ENCODE measurements around the gene IFT172.

The IFT172 gene

GRCh38 chr2:27451095-27451494, 38.4 kb downstream of the IFT172 start:
- Mint-ChIP-seq H3K9me3 (no peaks in the 10 kb centered on the region), H3K27ac (no peak overlapping the region), H3K36me3 (peaks cover 25 to 47% of the 10 kb centered on the region in 2 donors), H3K4me1 (no peaks in the 10 kb centered on the region), H3K4me3 (no peak overlapping the region), H3K27me3 (no peaks in the 10 kb centered on the region)
- ATAC-seq (replicated peaks): no peak
- DNase-seq: no peak

- H3K27ac Mint-ChIP-seq: no peak overlapping the region
- DNase-seq: no peak
- H3K4me1 Mint-ChIP-seq: peaks cover 0 to under 1% of the 10 kb centered on the region in 2 donors
- no peaks in the 10 kb centered on the region for H3K27me3 Mint-ChIP-seq
- no peaks in the 10 kb centered on the region for H3K9me3 Mint-ChIP-seq
- no peak for ATAC-seq (replicated peaks)
- H3K36me3 Mint-ChIP-seq: peaks cover 19 to 45% of the 10 kb centered on the region in 2 donors
- H3K4me3 Mint-ChIP-seq: no peak overlapping the region
Measured at GRCh38 chr2:27448381-27448780, 41.2 kb downstream of the IFT172 start.

- Mint-ChIP-seq H3K27me3 (no peaks in the 10 kb centered on the region), H3K36me3 (peaks cover 29 to 50% of the 10 kb centered on the region in 2 donors), H3K9me3 (no peaks in the 10 kb centered on the region), H3K4me1 (peaks cover 1 to 15% of the 10 kb centered on the region in 2 donors), H3K4me3 (no peak overlapping the region), H3K27ac (no peak overlapping the region)
- ATAC-seq (replicated peaks) (no peak), DNase-seq (no peak)
Measured at GRCh38 chr2:27446057-27446456, 43.5 kb downstream of the IFT172 start.

- peaks cover 1 to 15% of the 10 kb centered on the region in 2 donors for H3K4me1 Mint-ChIP-seq
Measured at GRCh38 chr2:27445615-27446014, 43.9 kb downstream of the IFT172 start.

GRCh38 chr2:27445155-27445554, 44.4 kb downstream of the IFT172 start:
- Mint-ChIP-seq H3K27me3 (no peaks in the 10 kb centered on the region), H3K4me1 (peaks cover 1 to 15% of the 10 kb centered on the region in 2 donors), H3K27ac (no peak overlapping the region), H3K9me3 (no peaks in the 10 kb centered on the region), H3K36me3 (peaks cover 34 to 57% of the 10 kb centered on the region in 2 donors), H3K4me3 (no peak overlapping the region)
- ATAC-seq (replicated peaks) (no peak), DNase-seq (no peak)

More at GRCh38 chr2:27445615-27446014, 43.9 kb downstream of the IFT172 start:
- H3K4me3 Mint-ChIP-seq: no peak overlapping the region
- peaks cover 32 to 53% of the 10 kb centered on the region in 2 donors for H3K36me3 Mint-ChIP-seq
- no peaks in the 10 kb centered on the region for H3K9me3 Mint-ChIP-seq
- no peak for DNase-seq
- H3K27me3 Mint-ChIP-seq: no peaks in the 10 kb centered on the region
- ATAC-seq (replicated peaks): no peak
- H3K27ac Mint-ChIP-seq: peak overlapping the region; percentile 63

GRCh38 chr2:27442920-27443282, 46.6 kb downstream of the IFT172 start:
- Mint-ChIP-seq H3K27ac (peak overlapping the region; percentile 60), H3K27me3 (no peaks in the 10 kb centered on the region)

GRCh38 chr2:27441958-27442919, 47.3 kb downstream of the IFT172 start, which contains the start of gene KRTCAP3:
KRTCAP3 (plus strand) TSS chr2:27442381; CDS start chr2:27442413, 32 bp downstream.
- Mint-ChIP-seq H3K27ac (peak within 1 kb of the TSS; percentile 60), H3K27me3 (no peaks in the 10 kb centered on the region), H3K4me1 (peaks cover 1 to 15% of the 10 kb centered on the region in 2 donors), H3K9me3 (no peaks in the 10 kb centered on the region), H3K36me3 (peaks cover 38 to 55% of the 10 kb centered on the region in 2 donors), H3K4me3 (peak within 1 kb of the TSS; percentile 26 to 54)
- DNase-seq (no peak), ATAC-seq (replicated peaks) (peak in 1 of 2 donors; percentile 70)

More at GRCh38 chr2:27442920-27443282, 46.6 kb downstream of the IFT172 start:
- peaks cover 40 to 57% of the 10 kb centered on the region in 2 donors for H3K36me3 Mint-ChIP-seq
- ATAC-seq (replicated peaks) (peak in 1 of 2 donors; percentile 31), DNase-seq (no peak)
- no peaks in the 10 kb centered on the region for H3K9me3 Mint-ChIP-seq
- no peak overlapping the region for H3K4me3 Mint-ChIP-seq
- peaks cover 1 to 15% of the 10 kb centered on the region in 2 donors for H3K4me1 Mint-ChIP-seq

- DNase-seq: no peak
- peaks cover 1 to 15% of the 10 kb centered on the region in 2 donors for H3K4me1 Mint-ChIP-seq
- H3K9me3 Mint-ChIP-seq: no peaks in the 10 kb centered on the region
- H3K4me3 Mint-ChIP-seq: no peak overlapping the region
- H3K27ac Mint-ChIP-seq: no peak overlapping the region
- no peak for ATAC-seq (replicated peaks)
- H3K27me3 Mint-ChIP-seq: no peaks in the 10 kb centered on the region
- H3K36me3 Mint-ChIP-seq: peaks cover 42 to 63% of the 10 kb centered on the region in 2 donors
Measured at GRCh38 chr2:27441226-27441926, 48.2 kb downstream of the IFT172 start.

GRCh38 chr2:27435628-27436027, 53.9 kb downstream of the IFT172 start:
- peaks cover 5 to 12% of the 10 kb centered on the region in 2 donors for H3K4me1 Mint-ChIP-seq
- no peak overlapping the region for H3K4me3 Mint-ChIP-seq
- DNase-seq (no peak), ATAC-seq (replicated peaks) (no peak)
- H3K27me3 Mint-ChIP-seq: no peaks in the 10 kb centered on the region
- no peak overlapping the region for H3K27ac Mint-ChIP-seq
- H3K36me3 Mint-ChIP-seq: peaks cover 45 to 60% of the 10 kb centered on the region in 2 donors
- no peaks in the 10 kb centered on the region for H3K9me3 Mint-ChIP-seq

GRCh38 chr2:27431395-27431794, 58.1 kb downstream of the IFT172 start:
- DNase-seq (no peak), ATAC-seq (replicated peaks) (no peak)
- Mint-ChIP-seq H3K9me3 (no peaks in the 10 kb centered on the region), H3K27ac (no peak overlapping the region), H3K4me1 (peaks cover 15 to 41% of the 10 kb centered on the region in 2 donors), H3K27me3 (no peaks in the 10 kb centered on the region), H3K4me3 (peak overlapping the region in 1 of 2 donors; percentile 4), H3K36me3 (peaks cover 26 to 31% of the 10 kb centered on the region in 2 donors)

GRCh38 chr2:27428978-27429541, 60.5 kb downstream of the IFT172 start:
- H3K27me3 Mint-ChIP-seq: no peaks in the 10 kb centered on the region
- ATAC-seq (replicated peaks) (peak; percentile 82 to 83), DNase-seq (peak; percentile 73)
- peak overlapping the region; percentile 98 for H3K27ac Mint-ChIP-seq
- H3K4me1 Mint-ChIP-seq: peaks cover 15 to 41% of the 10 kb centered on the region in 2 donors
- peak overlapping the region; percentile 93 to 99 for H3K4me3 Mint-ChIP-seq
- H3K9me3 Mint-ChIP-seq: no peaks in the 10 kb centered on the region
- H3K36me3 Mint-ChIP-seq: peaks cover 9 to 11% of the 10 kb centered on the region in 2 donors

- Mint-ChIP-seq H3K9me3 (no peaks in the 10 kb centered on the region), H3K27ac (peak within 1 kb of the TSS; percentile 98), H3K27me3 (no peaks in the 10 kb centered on the region), H3K36me3 (peaks cover 4 to 7% of the 10 kb centered on the region in 2 donors), H3K4me3 (peak within 1 kb of the TSS; percentile 96 to 99), H3K4me1 (peaks cover 15 to 36% of the 10 kb centered on the region in 2 donors)
- ATAC-seq (replicated peaks): peak; percentile 91 to 94
- peak; percentile 87 for DNase-seq
Measured at GRCh38 chr2:27428213-27428977, 61.1 kb downstream of the IFT172 start, which contains the start of gene NRBP1. NRBP1 (plus strand) TSS chr2:27428631; CDS start chr2:27433274, 4,643 bp downstream.

GRCh38 chr2:27427863-27428212, 61.7 kb downstream of the IFT172 start:
- DNase-seq (no peak), ATAC-seq (replicated peaks) (no peak)
- Mint-ChIP-seq H3K4me3 (peak overlapping the region; percentile 96 to 99), H3K4me1 (peaks cover 15 to 31% of the 10 kb centered on the region in 2 donors), H3K27ac (peak overlapping the region; percentile 98), H3K36me3 (peaks cover 0 to 3% of the 10 kb centered on the region in 2 donors), H3K9me3 (no peaks in the 10 kb centered on the region), H3K27me3 (no peaks in the 10 kb centered on the region)

Data from stimulated activated naive B cell treated with anti-CD40 and anti-IgM and Interleukin-4, amounts not matched to agents 10 μg/mL and 1 μg/mL and 100 μg/mL, for 72 hours (primary cell).